ENCODE results near the gene SLC7A9. TPM values are rescaled to one million over a fixed set of nuclear protein-coding genes. Genes with fewer than 3 reads are reported as not detected.
"Not testable (repeated sequence)": the region's sequence is repeated elsewhere in the genome, so short reads cannot be mapped to it uniquely, and the experiment has no call there.

The SLC7A9 gene
- total RNA-seq, 1 donor from 2014 or later: not detected

GRCh38 chr19:32864318-32865007 lies 5.1 kb downstream of the SLC7A9 start:
- no peak for DNase-seq (ENCODE audit: low read depth, low spot score)

GRCh38 chr19:32863841-32864240 lies 5.7 kb downstream of the SLC7A9 start:
- DNase-seq (ENCODE audit: low read depth, low spot score): no peak

- DNase-seq (ENCODE audit: low read depth, low spot score): no peak
Measured at GRCh38 chr19:32863301-32863700, 6.3 kb downstream of the SLC7A9 start.

GRCh38 chr19:32862741-32863140 lies 6.8 kb downstream of the SLC7A9 start:
- DNase-seq (ENCODE audit: low read depth, low spot score): no peak

- DNase-seq (ENCODE audit: low read depth, low spot score): no peak
Measured at GRCh38 chr19:32862173-32862572, 7.4 kb downstream of the SLC7A9 start.

- DNase-seq (ENCODE audit: low read depth, low spot score): no peak
Measured at GRCh38 chr19:32861596-32861995, 8.0 kb downstream of the SLC7A9 start.

- no peak for DNase-seq (ENCODE audit: low read depth, low spot score)
Measured at GRCh38 chr19:32859591-32859990, 10.0 kb downstream of the SLC7A9 start.

GRCh38 chr19:32858559-32858958 lies 11.0 kb downstream of the SLC7A9 start:
- DNase-seq (ENCODE audit: low read depth, low spot score): no peak

- DNase-seq (ENCODE audit: low read depth, low spot score): no peak
Measured at GRCh38 chr19:32858155-32858554, 11.4 kb downstream of the SLC7A9 start.

- DNase-seq (ENCODE audit: low read depth, low spot score): no peak
Measured at GRCh38 chr19:32857584-32857983, 12.0 kb downstream of the SLC7A9 start.

GRCh38 chr19:32856818-32857217 lies 12.7 kb downstream of the SLC7A9 start:
- not testable (repeated sequence) for DNase-seq (ENCODE audit: low read depth, low spot score)

- DNase-seq (ENCODE audit: low read depth, low spot score): no peak
Measured at GRCh38 chr19:32852216-32852615, 17.4 kb downstream of the SLC7A9 start.

GRCh38 chr19:32848035-32848434 lies 21.5 kb downstream of the SLC7A9 start:
- not testable (repeated sequence) for DNase-seq (ENCODE audit: low read depth, low spot score)

GRCh38 chr19:32843716-32844245 lies 25.8 kb downstream of the SLC7A9 start:
- DNase-seq (ENCODE audit: low read depth, low spot score): no peak

- DNase-seq (ENCODE audit: low read depth, low spot score): no peak
Measured at GRCh38 chr19:32842061-32842460, 27.5 kb downstream of the SLC7A9 start.

GRCh38 chr19:32837531-32837930 lies 32.0 kb downstream of the SLC7A9 start:
- DNase-seq (ENCODE audit: low read depth, low spot score): no peak

GRCh38 chr19:32833388-32833787 lies 36.2 kb downstream of the SLC7A9 start:
- DNase-seq (ENCODE audit: low read depth, low spot score): not testable (repeated sequence)

GRCh38 chr19:32832825-32833224 lies 36.7 kb downstream of the SLC7A9 start:
- DNase-seq (ENCODE audit: low read depth, low spot score): not testable (repeated sequence)

GRCh38 chr19:32832094-32832493 lies 37.5 kb downstream of the SLC7A9 start:
- DNase-seq (ENCODE audit: low read depth, low spot score): not testable (repeated sequence)

GRCh38 chr19:32831611-32832010 lies 38.0 kb downstream of the SLC7A9 start:
- DNase-seq (ENCODE audit: low read depth, low spot score): no peak

- DNase-seq (ENCODE audit: low read depth, low spot score): no peak
Measured at GRCh38 chr19:32830231-32831014, 39.1 kb downstream of the SLC7A9 start.

- DNase-seq (ENCODE audit: low read depth, low spot score): no peak
Measured at GRCh38 chr19:32829345-32829896, 40.1 kb downstream of the SLC7A9 start.
